Mesothelial cell of epicardium (in vitro differentiated cells): ENCODE data around the gene PTPN13. TPM values are rescaled to one million over a fixed set of nuclear protein-coding genes. Genes with fewer than 3 reads are reported as not detected.

Experiments used
- DNase-seq, 2 experiments: peaks; one replicate each; pipeline ENCODE4 v3.0.0; 2021; ENCODE audit warnings: low spot score in 2 of 2; ENCODE audit not compliant: unreplicated experiment in 2 of 2
- H3K27ac Mint-ChIP-seq: 2 replicates; pipeline ENCODE4 v1.8.0; 2021; ENCODE audit warnings: mixed read lengths
- H3K27me3 Mint-ChIP-seq: 2 replicates; pipeline ENCODE4 v1.8.0; 2021; ENCODE audit warnings: low read depth, mixed read lengths
- H3K36me3 Mint-ChIP-seq: 2 replicates; pipeline ENCODE4 v1.8.0; 2021; ENCODE audit warnings: mixed read lengths
- H3K4me1 Mint-ChIP-seq: 2 replicates; pipeline ENCODE4 v1.8.0; 2021; ENCODE audit warnings: mixed read lengths
- H3K4me3 Mint-ChIP-seq: 2 replicates; pipeline ENCODE4 v1.8.0; 2021; ENCODE audit warnings: mild to moderate bottlenecking, moderate library complexity, mixed read lengths
- H3K9me3 Mint-ChIP-seq: 2 replicates; pipeline ENCODE4 v1.8.0; 2021; ENCODE audit warnings: mixed read lengths
- total RNA-seq: library from RNA; stranded (reverse); gene quantifications from 3 replicates; pipeline ENCODE4 v1.2.1, GENCODE V29; 2021
- TF ChIP-seq, protein P1 (sequence below): fragments of 200-600 bp; sonication (generic); IDR thresholded peaks from one replicate; pipeline ENCODE4 v1.5.0; 2021; ENCODE audit warnings: antibody characterized with exemption; ENCODE audit not compliant: unreplicated experiment

Gene PTPN13
- total RNA-seq, 1 donor from 2014 or later: 45.4 TPM

DNA sequence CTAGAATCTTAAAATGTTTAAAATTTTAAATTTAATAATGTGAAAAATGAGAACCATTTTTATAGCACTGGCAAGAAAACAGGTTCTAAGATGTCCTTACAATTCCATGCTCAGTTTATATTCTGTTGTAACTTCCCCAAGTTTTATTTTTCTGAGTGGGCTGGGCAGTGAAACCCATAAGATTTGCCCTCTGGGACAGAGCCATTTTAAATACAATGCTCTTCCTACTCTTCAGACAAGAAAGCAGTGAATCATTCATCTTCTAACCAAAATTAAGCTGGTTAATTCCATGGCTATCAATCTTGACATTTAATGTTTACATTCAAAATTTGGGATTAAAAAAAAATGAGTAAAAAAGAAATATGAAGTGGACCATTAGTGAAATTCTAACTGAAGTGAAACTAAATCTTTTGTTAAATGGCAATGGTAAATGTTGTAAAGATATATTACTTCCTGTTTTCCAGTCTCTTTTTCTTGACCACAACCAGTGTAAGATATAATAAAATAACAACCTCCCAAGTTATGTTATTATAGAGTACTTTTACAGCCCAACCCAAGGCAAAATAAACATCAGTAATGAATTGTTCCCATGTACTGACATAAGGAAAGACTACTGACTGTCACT is 37.2 kb upstream of the PTPN13 start:
- peaks cover 45% of the 10 kb centered on the region for H3K4me1 Mint-ChIP-seq
- no peak overlapping the region for H3K4me3 Mint-ChIP-seq
- no peaks in the 10 kb centered on the region for H3K36me3 Mint-ChIP-seq
- no peaks in the 10 kb centered on the region for H3K27me3 Mint-ChIP-seq
- TF ChIP-seq, protein P1, sequence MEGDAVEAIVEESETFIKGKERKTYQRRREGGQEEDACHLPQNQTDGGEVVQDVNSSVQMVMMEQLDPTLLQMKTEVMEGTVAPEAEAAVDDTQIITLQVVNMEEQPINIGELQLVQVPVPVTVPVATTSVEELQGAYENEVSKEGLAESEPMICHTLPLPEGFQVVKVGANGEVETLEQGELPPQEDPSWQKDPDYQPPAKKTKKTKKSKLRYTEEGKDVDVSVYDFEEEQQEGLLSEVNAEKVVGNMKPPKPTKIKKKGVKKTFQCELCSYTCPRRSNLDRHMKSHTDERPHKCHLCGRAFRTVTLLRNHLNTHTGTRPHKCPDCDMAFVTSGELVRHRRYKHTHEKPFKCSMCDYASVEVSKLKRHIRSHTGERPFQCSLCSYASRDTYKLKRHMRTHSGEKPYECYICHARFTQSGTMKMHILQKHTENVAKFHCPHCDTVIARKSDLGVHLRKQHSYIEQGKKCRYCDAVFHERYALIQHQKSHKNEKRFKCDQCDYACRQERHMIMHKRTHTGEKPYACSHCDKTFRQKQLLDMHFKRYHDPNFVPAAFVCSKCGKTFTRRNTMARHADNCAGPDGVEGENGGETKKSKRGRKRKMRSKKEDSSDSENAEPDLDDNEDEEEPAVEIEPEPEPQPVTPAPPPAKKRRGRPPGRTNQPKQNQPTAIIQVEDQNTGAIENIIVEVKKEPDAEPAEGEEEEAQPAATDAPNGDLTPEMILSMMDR: no peak
- peak overlapping the region; percentile 56 for H3K27ac Mint-ChIP-seq
- no peaks in the 10 kb centered on the region for H3K9me3 Mint-ChIP-seq
- DNase-seq: no peak

GRCh38 chr4:86557526-86557925 is 36.6 kb upstream of the PTPN13 start:
- Mint-ChIP-seq H3K4me3 (no peak overlapping the region), H3K27ac (no peak overlapping the region), H3K9me3 (no peaks in the 10 kb centered on the region), H3K36me3 (no peaks in the 10 kb centered on the region), H3K4me1 (peaks cover 45% of the 10 kb centered on the region), H3K27me3 (no peaks in the 10 kb centered on the region)
- TF ChIP-seq, protein P1: no peak
- no peak for DNase-seq

DNA sequence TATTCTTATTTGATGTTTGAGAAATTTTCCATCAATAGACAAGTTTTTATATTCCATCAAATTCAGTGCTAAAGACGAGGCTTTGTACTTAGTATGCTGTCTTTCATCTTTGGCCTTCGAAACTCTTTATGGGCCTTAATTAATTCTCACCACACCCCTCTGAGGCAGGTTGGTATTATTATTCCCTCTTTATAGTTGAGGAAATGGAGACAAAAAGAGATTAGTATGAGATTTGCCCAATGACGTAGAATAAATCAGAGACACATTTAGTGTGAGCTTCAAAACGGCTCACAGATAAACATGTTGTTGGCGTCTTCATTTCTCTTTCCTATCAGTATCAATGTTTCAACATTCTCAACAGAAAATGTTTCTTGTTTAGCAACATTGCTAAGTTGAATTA is 35.9 kb upstream of the PTPN13 start:
- DNase-seq: no peak
- H3K27ac Mint-ChIP-seq: peak overlapping the region; percentile 50
- TF ChIP-seq, protein P1: no peak
- H3K36me3 Mint-ChIP-seq: no peaks in the 10 kb centered on the region
- H3K4me3 Mint-ChIP-seq: no peak overlapping the region
- H3K27me3 Mint-ChIP-seq: no peaks in the 10 kb centered on the region
- H3K9me3 Mint-ChIP-seq: no peaks in the 10 kb centered on the region
- H3K4me1 Mint-ChIP-seq: peaks cover 45% of the 10 kb centered on the region

GRCh38 chr4:86558797-86559196 is 35.3 kb upstream of the PTPN13 start:
- Mint-ChIP-seq H3K4me1 (peaks cover 45% of the 10 kb centered on the region), H3K4me3 (no peak overlapping the region), H3K27me3 (no peaks in the 10 kb centered on the region)

DNA sequence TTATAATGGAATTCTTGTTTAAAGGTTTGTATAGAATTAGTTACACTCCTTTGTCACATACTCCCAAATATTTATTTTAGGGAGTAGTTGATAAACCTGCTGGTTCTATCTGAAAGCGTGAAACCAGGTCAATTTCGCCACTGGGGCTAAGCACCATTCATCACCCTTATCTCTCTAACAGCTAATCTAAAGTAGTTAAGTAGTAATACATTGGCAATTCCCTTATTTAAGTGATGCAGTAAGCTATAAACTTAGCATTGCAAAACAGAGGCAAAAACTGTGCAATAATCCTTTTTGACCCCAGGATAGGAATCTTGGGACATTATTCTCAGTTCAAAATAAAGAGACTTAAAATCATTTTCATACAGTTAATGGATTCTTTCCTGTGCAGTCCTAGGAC is 33.7 kb upstream of the PTPN13 start:
- Mint-ChIP-seq H3K4me3 (no peak overlapping the region), H3K4me1 (peaks cover 45% of the 10 kb centered on the region), H3K36me3 (no peaks in the 10 kb centered on the region), H3K9me3 (no peaks in the 10 kb centered on the region), H3K27ac (no peak overlapping the region), H3K27me3 (no peaks in the 10 kb centered on the region)
- TF ChIP-seq, protein P1: no peak
- DNase-seq: no peak

More at GRCh38 chr4:86558797-86559196, 35.3 kb upstream of the PTPN13 start:
- Mint-ChIP-seq H3K27ac (peak overlapping the region; percentile 50), H3K36me3 (no peaks in the 10 kb centered on the region), H3K9me3 (no peaks in the 10 kb centered on the region)
- DNase-seq: no peak
- TF ChIP-seq, protein P1: no peak
